Natural killer cell (primary cell): ENCODE results near the gene CPPED1. TPM values are rescaled to one million over a fixed set of nuclear protein-coding genes. Genes with fewer than 3 reads are reported as not detected.

Source experiments
- ATAC-seq, 3 donors: fragments of 150-1000 bp in 2 of 3; fragments of 200-7000 bp in 1 of 3; cut with Tn5 transposase; 1 replicate in 1 of 3; 2 replicates in 2 of 3; pipeline ENCODE4 v1.10.0; 2021; ENCODE audit warnings: mild to moderate bottlenecking in 2 of 3, moderate library complexity in 2 of 3
- DNase-seq, 2 donors: peaks; one replicate each; pipeline versions ENCODE4 v3.0.0 to v3.0.0-alpha.2; 2013 to 2021; ENCODE audit warnings: mixed read lengths in 1 of 2
- H3K27ac ChIP-seq: one replicate; pipeline ENCODE4 v1.5.1; 2013; ENCODE audit warnings: mild to moderate bottlenecking, low read length
- H3K27me3 ChIP-seq: one replicate; pipeline ENCODE4 v1.6.1; 2013; ENCODE audit warnings: low read length; ENCODE audit not compliant: control insufficient read depth, insufficient read depth
- H3K36me3 ChIP-seq: one replicate; pipeline ENCODE4 v1.6.1; 2013; ENCODE audit warnings: low read length; ENCODE audit not compliant: control insufficient read depth, insufficient read depth
- H3K4me1 ChIP-seq: one replicate; pipeline ENCODE4 v1.6.1; 2013; ENCODE audit warnings: low read length; ENCODE audit not compliant: control insufficient read depth, insufficient read depth
- H3K4me3 ChIP-seq: one replicate; pipeline ENCODE4 v1.5.1; 2013; ENCODE audit warnings: low read length
- H3K9me3 ChIP-seq: one replicate; pipeline ENCODE4 v1.6.1; 2013; ENCODE audit warnings: low read length; ENCODE audit not compliant: control insufficient read depth, insufficient read depth
- H3K27ac Mint-ChIP-seq, 2 donors: one replicate each; pipeline ENCODE4 v1.8.0; 2022; ENCODE audit warnings: mild to moderate bottlenecking in 2 of 2, mixed read lengths in 2 of 2, moderate library complexity in 1 of 2
- H3K27me3 Mint-ChIP-seq, 2 donors: one replicate each; pipeline ENCODE4 v1.8.0; 2022; ENCODE audit warnings: low read depth in 2 of 2, mixed read lengths in 2 of 2
- H3K36me3 Mint-ChIP-seq: one replicate; pipeline ENCODE4 v1.8.0; 2022; ENCODE audit warnings: mixed read lengths
- H3K4me1 Mint-ChIP-seq, 2 donors: one replicate each; pipeline ENCODE4 v1.8.0; 2022; ENCODE audit warnings: mixed read lengths in 2 of 2
- H3K4me3 Mint-ChIP-seq: one replicate; pipeline ENCODE4 v1.8.0; 2022; ENCODE audit warnings: mild to moderate bottlenecking, moderate library complexity, mixed read lengths
- H3K9me3 Mint-ChIP-seq, 2 donors: one replicate each; pipeline ENCODE4 v1.8.0; 2022; ENCODE audit warnings: mixed read lengths in 2 of 2
- CTCF ChIP-seq: fragments of 200-600 bp; IDR thresholded peaks from one replicate; pipeline ENCODE4 v1.8.0; 2022; ENCODE audit warnings: antibody characterized with exemption
- WGBS: methylation state at CpG from one replicate; pipeline ENCODE4 v1.1.7; 2013; ENCODE audit warnings: missing lambda C conversion rate; ENCODE audit not compliant: insufficient coverage; 5-methylcytosine and 5-hydroxymethylcytosine counted together
- intact Hi-C: fragments of 100-400 bp; cut with micrococcal nuclease; formaldehyde crosslinking; loops from one replicate; pipeline ENCODE4 v1.14.2; 2022
- total RNA-seq, 4 donors: library from RNA; stranded (reverse); fragments of 120-200 nt in 1 of 4; gene quantifications; one replicate each; pipeline versions ENCODE4 v1.2.3 to v1.2.4, GENCODE V29; 2013 to 2022

CPPED1 gene
- total RNA-seq, 3 donors from 2014 or later (not counting 1 experiment from before 2014, with no cell fraction given): 10.3 to 18.3 (median 16.4) TPM

- Mint-ChIP-seq H3K27me3 (peaks cover 0 to 2% of the 10 kb centered on the region in 2 donors), H3K9me3 (no peaks in the 10 kb centered on the region), H3K36me3 (no peaks in the 10 kb centered on the region), H3K4me1 (peaks cover 0 to 6% of the 10 kb centered on the region in 2 donors), H3K27ac (no peak overlapping the region), H3K4me3 (no peak overlapping the region)
- Histone ChIP-seq H3K4me1 (no peaks in the 10 kb centered on the region), H3K36me3 (no peaks in the 10 kb centered on the region), H3K9me3 (no peaks in the 10 kb centered on the region), H3K27me3 (no peaks in the 10 kb centered on the region), H3K4me3 (no peak overlapping the region), H3K27ac (no peak overlapping the region)
- ATAC-seq: no peak
- intact Hi-C loops: no loop called here
- 90% methylated on average over 5 of the region's 5 CpGs for WGBS
- no peak for DNase-seq
- no peak for TF ChIP-seq CTCF
These were observed 99.8 kb downstream of the CPPED1 start for GRCh38 chr16:12703935-12704334.

- Mint-ChIP-seq H3K4me1 (peaks cover 0 to 4% of the 10 kb centered on the region in 2 donors), H3K9me3 (no peaks in the 10 kb centered on the region), H3K4me3 (no peak overlapping the region), H3K36me3 (no peaks in the 10 kb centered on the region), H3K27ac (no peak overlapping the region), H3K27me3 (no peaks in the 10 kb centered on the region)
- DNase-seq (no peak), ATAC-seq (no peak)
- no peaks in the 10 kb centered on the region for H3K36me3 ChIP-seq
- WGBS: 89% methylated on average over 3 of the region's 3 CpGs
- no peak for TF ChIP-seq CTCF
- intact Hi-C loops: no loop called here
- H3K27me3 ChIP-seq: no peaks in the 10 kb centered on the region
- H3K4me1 ChIP-seq: no peaks in the 10 kb centered on the region
- H3K9me3 ChIP-seq: no peaks in the 10 kb centered on the region
- H3K4me3 ChIP-seq: no peak overlapping the region
- H3K27ac ChIP-seq: no peak overlapping the region
These were observed 103.5 kb downstream of the CPPED1 start for GRCh38 chr16:12700161-12700560.

GRCh38 chr16:12699161-12699560 is 104.5 kb downstream of the CPPED1 start:
- no peak for TF ChIP-seq CTCF
- no peaks in the 10 kb centered on the region for H3K27me3 ChIP-seq
- DNase-seq (no peak), ATAC-seq (no peak)
- H3K36me3 Mint-ChIP-seq: no peaks in the 10 kb centered on the region
- intact Hi-C loops: no loop called here
- H3K27me3 Mint-ChIP-seq: no peaks in the 10 kb centered on the region
- no peaks in the 10 kb centered on the region for H3K9me3 Mint-ChIP-seq
- H3K4me3 ChIP-seq: no peak overlapping the region
- H3K27ac ChIP-seq: no peak overlapping the region
- H3K4me1 ChIP-seq: no peaks in the 10 kb centered on the region
- WGBS: 74% methylated on average over 6 of the region's 7 CpGs
- H3K4me1 Mint-ChIP-seq: peaks cover 0 to 4% of the 10 kb centered on the region in 2 donors
- no peaks in the 10 kb centered on the region for H3K36me3 ChIP-seq
- H3K27ac Mint-ChIP-seq: no peak overlapping the region
- H3K9me3 ChIP-seq: no peaks in the 10 kb centered on the region
- H3K4me3 Mint-ChIP-seq: no peak overlapping the region

- Mint-ChIP-seq H3K4me3 (no peak overlapping the region), H3K36me3 (no peaks in the 10 kb centered on the region), H3K27me3 (no peaks in the 10 kb centered on the region), H3K9me3 (no peaks in the 10 kb centered on the region), H3K27ac (no peak overlapping the region), H3K4me1 (peaks cover 0 to 4% of the 10 kb centered on the region in 2 donors)
- intact Hi-C loops: no loop called here
- H3K4me1 ChIP-seq: no peaks in the 10 kb centered on the region
- ATAC-seq (no peak), DNase-seq (no peak)
- H3K9me3 ChIP-seq: no peaks in the 10 kb centered on the region
- no peak overlapping the region for H3K4me3 ChIP-seq
- no peak overlapping the region for H3K27ac ChIP-seq
- H3K36me3 ChIP-seq: no peaks in the 10 kb centered on the region
- WGBS: 79% methylated on average over 5 of the region's 5 CpGs
- no peaks in the 10 kb centered on the region for H3K27me3 ChIP-seq
- TF ChIP-seq CTCF: no peak
These were observed 106.2 kb downstream of the CPPED1 start for GRCh38 chr16:12697437-12697836.
